GM10248 (cell line): ENCODE data around the gene NAA60.

Experiments
- CTCF ChIA-PET: fragments of 300-600 bp; sonication (Branson Sonifier 250); formaldehyde crosslinking; extraction: SDS; loops from one replicate; lab custom pipeline; 2021; ENCODE audit warnings: antibody characterized with exemption; lab: Yijun Ruan, JAX
- POLR2A ChIA-PET: fragments of 350-650 bp; sonication (Branson Sonifier 250); formaldehyde crosslinking; extraction: SDS; loops from one replicate; lab custom pipeline; 2020; ENCODE audit warnings: antibody characterized with exemption; lab: Yijun Ruan, JAX
- DNase-seq: peaks from one replicate; pipeline ENCODE4 v3.0.0; 2012; ENCODE audit errors: extremely low spot score
- CTCF ChIP-seq: IDR thresholded peaks from 2 replicates; pipeline ENCODE4 v1.5.1; 2012; ENCODE audit warnings: mild to moderate bottlenecking, low read depth; ENCODE audit errors: extremely low read depth, missing control alignments, control extremely low read depth

Gene NAA60

DNA sequence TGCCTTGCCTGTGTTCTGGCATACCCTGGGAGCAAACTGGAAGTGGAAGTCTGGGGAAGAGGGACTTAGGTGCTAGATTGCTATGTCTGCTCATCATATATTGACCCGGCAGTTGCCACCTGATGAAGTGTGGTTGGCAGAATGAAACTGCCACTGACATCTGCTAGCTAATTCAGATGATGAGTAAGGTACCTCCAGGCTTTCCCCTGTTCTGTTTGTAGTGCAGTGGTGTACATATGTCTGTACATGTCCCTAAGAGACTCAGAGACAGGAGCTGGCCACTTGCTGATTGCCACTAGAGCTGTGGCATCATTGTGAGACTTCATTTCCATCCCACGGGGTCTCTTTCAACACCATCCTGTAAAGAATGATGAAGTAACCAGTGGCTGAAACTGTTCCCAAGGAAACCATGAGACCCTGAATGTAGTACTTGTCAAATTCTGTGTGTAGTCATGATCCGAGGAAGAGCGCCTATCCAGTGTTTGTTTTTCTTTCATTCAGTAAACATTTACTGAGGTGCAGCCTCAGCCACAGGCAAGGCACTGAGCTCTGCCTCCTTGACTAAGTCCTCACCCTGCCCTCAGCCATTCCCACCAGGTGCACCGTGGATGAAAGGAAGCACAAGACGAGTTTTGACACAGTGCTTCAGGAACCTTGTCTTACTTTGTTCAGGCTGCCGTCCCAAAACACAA lies 70.6 kb downstream of the NAA60 start:
- CTCF ChIA-PET: interaction anchor here (2.7 kb wide), 1 partner anchor 13 kb away, joined by 10 read pairs; the partner anchor contains the start of gene CLUAP1
- POLR2A ChIA-PET: no interaction called here
- TF ChIP-seq CTCF: no peak
- no peak for DNase-seq

DNA sequence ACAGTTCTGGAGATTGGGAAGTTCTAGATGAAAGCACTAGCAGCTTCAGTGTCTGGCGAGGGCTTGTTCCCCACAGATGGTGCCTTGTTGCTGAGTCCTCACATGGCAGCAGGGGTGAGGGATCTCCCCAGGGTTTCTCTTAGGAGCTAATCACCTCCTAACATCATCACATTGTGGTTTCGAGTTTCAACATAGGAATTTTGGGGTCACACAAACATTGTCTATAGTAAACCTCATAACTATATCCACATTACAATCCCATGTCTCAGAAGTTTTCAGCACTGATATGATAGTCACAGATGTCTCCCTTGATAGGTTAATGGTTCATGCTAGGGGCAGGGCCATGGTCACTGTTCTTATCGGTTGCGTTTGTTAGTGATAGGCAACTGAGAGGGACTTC lies 71.1 kb downstream of the NAA60 start:
- POLR2A ChIA-PET: no interaction called here
- CTCF ChIA-PET: no interaction called here
- TF ChIP-seq CTCF: no peak
- DNase-seq: no peak

- CTCF ChIA-PET: interaction anchor here (1.0 kb wide), 1 partner anchor 11 kb away, joined by 5 read pairs; no protein-coding TSS in a partner anchor
- no peak for DNase-seq
- POLR2A ChIA-PET: no interaction called here
- TF ChIP-seq CTCF: no peak
These were observed 72.4 kb downstream of the NAA60 start for GRCh38 chr16:3515897-3516296.

GRCh38 chr16:3518292-3518985 lies 75.0 kb downstream of the NAA60 start:
- POLR2A ChIA-PET: no interaction called here
- DNase-seq: no peak
- no peak for TF ChIP-seq CTCF
- CTCF ChIA-PET: interaction anchor here (1.0 kb wide), 1 partner anchor 10 kb away, joined by 3 read pairs; no protein-coding TSS in a partner anchor

DNA sequence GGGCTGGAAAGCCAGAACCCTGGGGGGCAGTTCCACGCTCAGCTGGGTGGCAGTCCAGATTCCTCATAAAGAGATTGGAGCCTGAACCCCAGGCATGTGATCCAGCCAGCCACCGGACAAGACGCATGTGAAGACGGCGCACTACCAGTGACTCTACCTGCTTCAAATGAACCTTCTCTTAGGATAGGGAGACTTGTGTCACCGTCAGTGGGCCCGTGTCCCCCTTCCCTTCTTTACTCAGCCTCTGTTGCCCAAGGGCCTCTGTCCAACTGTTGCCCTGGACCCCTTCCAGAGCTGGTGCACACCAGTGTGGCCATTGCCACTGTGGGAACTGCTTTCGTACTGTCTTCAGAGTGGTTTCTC lies 75.5 kb downstream of the NAA60 start:
- ChIA-PET CTCF (interaction anchor here (1.0 kb wide), 1 partner anchor 11 kb away, joined by 3 read pairs; no protein-coding TSS in a partner anchor), POLR2A (no interaction called here)
- no peak for TF ChIP-seq CTCF
- no peak for DNase-seq

GRCh38 chr16:3519581-3519980 lies 76.1 kb downstream of the NAA60 start:
- no peak for DNase-seq
- ChIA-PET POLR2A (no interaction called here), CTCF (no interaction called here)
- no peak for TF ChIP-seq CTCF
